H1 (cell line): ENCODE results near the gene MMADHC. TPM values are rescaled to one million over a fixed set of nuclear protein-coding genes. Genes with fewer than 3 reads are reported as not detected.

ENCODE experiments used
- CTCF ChIA-PET: fragments of 300-600 bp; sonication (Branson Sonifier 250); formaldehyde crosslinking; loops from one replicate; lab custom pipeline; 2021; ENCODE audit not compliant: partially characterized antibody; lab: Charles Lee
- POLR2A ChIA-PET: fragments of 300-600 bp; sonication (Branson Sonifier 250); formaldehyde crosslinking; loops from one replicate; lab custom pipeline; 2021; ENCODE audit warnings: inconsistent platforms; ENCODE audit not compliant: partially characterized antibody; lab: Charles Lee
- DNase-seq, 2 experiments: peaks; one replicate each; pipeline versions ENCODE4 v3.0.0 to v3.0.0-alpha.2; 2010 to 2022; ENCODE audit warnings: low spot score in 2 of 2, low read depth in 1 of 2, mixed read lengths in 1 of 2
- FAIRE-seq: peaks from 2 replicates; lab custom pipeline; 2011; peaks lifted over from hg19 to GRCh38; lab: Jason Lieb, UNC
- H2AFZ ChIP-seq: 2 replicates; pipeline ENCODE4 v1.8.1; 2012; ENCODE audit warnings: low read length, inconsistent platforms
- H2AK5ac ChIP-seq: 2 replicates; pipeline ENCODE4 v1.6.1; 2013; ENCODE audit warnings: low read depth, low read length
- H2BK120ac ChIP-seq: replicated peaks from 2 replicates; pipeline ENCODE3; 2013; ENCODE audit warnings: low read depth, low read length, inconsistent platforms
- H2BK12ac ChIP-seq: 2 replicates; pipeline ENCODE4 v1.6.1; 2013; ENCODE audit warnings: low read depth, low read length
- H2BK15ac ChIP-seq: 2 replicates; pipeline ENCODE4 v1.6.1; 2013; ENCODE audit warnings: low read length
- H2BK20ac ChIP-seq: 2 replicates; pipeline ENCODE4 v1.6.1; 2013; ENCODE audit warnings: low read length
- H2BK5ac ChIP-seq: 2 replicates; pipeline ENCODE4 v1.6.1; 2013; ENCODE audit warnings: low read depth, low read length
- H3K14ac ChIP-seq: 2 replicates; pipeline ENCODE4 v1.6.1; 2013; ENCODE audit warnings: inconsistent platforms; ENCODE audit not compliant: insufficient read length
- H3K18ac ChIP-seq: 2 replicates; pipeline ENCODE4 v1.6.1; 2013; ENCODE audit warnings: low read length; ENCODE audit errors: extremely low read depth
- H3K23ac ChIP-seq: 2 replicates; pipeline ENCODE4 v1.6.1; 2013; ENCODE audit warnings: inconsistent platforms; ENCODE audit not compliant: insufficient read length
- H3K23me2 ChIP-seq: 2 replicates; pipeline ENCODE4 v1.6.1; 2013; ENCODE audit warnings: low read depth, low read length
- H3K27ac ChIP-seq: 2 replicates; pipeline ENCODE4 v1.6.1; 2011; ENCODE audit warnings: low read depth, low read length, inconsistent platforms
- H3K27me3 ChIP-seq, 4 experiments: replicated peaks in 1 of 4; 1 replicate in 1 of 4; 2 replicates in 3 of 4; pipeline versions ENCODE4 v1.6.1 to v1.8.1; 2011 to 2013; ENCODE audit warnings: low read length in 3 of 4, mild to moderate bottlenecking in 3 of 4, inconsistent platforms in 2 of 4, mixed read lengths in 2 of 4, moderate library complexity in 1 of 4; ENCODE audit not compliant: control insufficient read depth in 3 of 4, insufficient read depth in 3 of 4; ENCODE audit errors: extremely low read depth in 1 of 4
- H3K36me3 ChIP-seq, 4 experiments: 2 replicates each; pipeline versions ENCODE4 v1.6.1 to v1.8.1; 2011 to 2013; ENCODE audit warnings: mild to moderate bottlenecking in 4 of 4, low read length in 3 of 4, moderate library complexity in 2 of 4, control low read depth in 1 of 4, inconsistent platforms in 1 of 4; ENCODE audit not compliant: insufficient read depth in 4 of 4, control insufficient read depth in 2 of 4
- H3K4ac ChIP-seq: replicated peaks from 2 replicates; pipeline ENCODE3; 2013; ENCODE audit warnings: low read length, low read depth, mixed read lengths, inconsistent platforms; ENCODE audit not compliant: insufficient read length
- H3K4me1 ChIP-seq, 4 experiments: replicated peaks in 1 of 4; 1 replicate in 1 of 4; 2 replicates in 3 of 4; pipeline versions ENCODE4 v1.6.1 to v1.8.1; 2011 to 2013; ENCODE audit warnings: low read length in 3 of 4, inconsistent platforms in 2 of 4, mixed read lengths in 1 of 4; ENCODE audit not compliant: insufficient read depth in 4 of 4, control insufficient read depth in 3 of 4
- H3K4me2 ChIP-seq, 2 experiments: 2 replicates each; pipeline versions ENCODE4 v1.6.1 to v1.8.1; 2011 to 2013; ENCODE audit warnings: low read depth in 2 of 2, low read length in 2 of 2, control low read depth in 1 of 2, inconsistent platforms in 1 of 2, mild to moderate bottlenecking in 1 of 2; ENCODE audit not compliant: insufficient read depth in 1 of 2
- H3K4me3 ChIP-seq, 4 experiments: fragments of 200-600, 300-600 bp in 1 of 4; sonication (generic), shearing (Covaris generic), sonication (Bioruptor Twin) in 1 of 4; 2 replicates each; pipeline versions ENCODE4 v1.5.1 to v1.8.1; 2011 to 2016; ENCODE audit warnings: low read length in 4 of 4, low read depth in 3 of 4, control low read depth in 2 of 4, inconsistent platforms in 2 of 4, mild to moderate bottlenecking in 2 of 4, mixed read lengths in 1 of 4, moderate library complexity in 1 of 4; ENCODE audit not compliant: insufficient read depth in 2 of 4; ENCODE audit errors: extremely low read depth in 1 of 4
- H3K56ac ChIP-seq: replicated peaks from 2 replicates; pipeline ENCODE3; 2013; ENCODE audit warnings: low read depth, mild to moderate bottlenecking, mixed read lengths, low read length, inconsistent platforms; ENCODE audit not compliant: insufficient read length
- H3K79me1 ChIP-seq: 2 replicates; pipeline ENCODE4 v1.6.1; 2013; ENCODE audit warnings: low read depth, low read length, control low read depth
- H3K79me2 ChIP-seq, 2 experiments: 2 replicates each; pipeline versions ENCODE4 v1.6.1 to v1.8.1; 2012 to 2013; ENCODE audit warnings: low read length in 2 of 2, mild to moderate bottlenecking in 2 of 2, inconsistent platforms in 1 of 2; ENCODE audit not compliant: insufficient read depth in 2 of 2, control insufficient read depth in 1 of 2
- H3K9ac ChIP-seq, 4 experiments: replicated peaks in 1 of 4; 1 replicate in 1 of 4; 2 replicates in 3 of 4; pipeline versions ENCODE4 v1.6.1 to v1.8.1; 2011 to 2013; ENCODE audit warnings: low read depth in 3 of 4, low read length in 3 of 4, control low read depth in 2 of 4, mild to moderate bottlenecking in 2 of 4, moderate library complexity in 2 of 4, inconsistent platforms in 1 of 4; ENCODE audit errors: extremely low read depth in 1 of 4
- H3K9me3 ChIP-seq, 2 experiments: 2 replicates each; pipeline versions ENCODE4 v1.6.1 to v1.8.1; 2012 to 2013; ENCODE audit warnings: mild to moderate bottlenecking in 2 of 2, moderate library complexity in 2 of 2, control low read depth in 1 of 2, inconsistent platforms in 1 of 2, low read depth in 1 of 2, low read length in 1 of 2, mixed read lengths in 1 of 2; ENCODE audit not compliant: insufficient read depth in 2 of 2
- H4K20me1 ChIP-seq, 2 experiments: replicated peaks in 1 of 2; 2 replicates each; pipeline versions ENCODE3 to v1.8.1; 2011 to 2013; ENCODE audit warnings: inconsistent platforms in 2 of 2, low read length in 2 of 2, mild to moderate bottlenecking in 1 of 2; ENCODE audit not compliant: insufficient read depth in 2 of 2, control insufficient read depth in 1 of 2
- H4K5ac ChIP-seq: 2 replicates; pipeline ENCODE4 v1.6.1; 2013; ENCODE audit warnings: low read length, low read depth, mixed read lengths, inconsistent platforms; ENCODE audit not compliant: insufficient read length
- H4K8ac ChIP-seq: 2 replicates; pipeline ENCODE4 v1.8.0; 2013; ENCODE audit warnings: mild to moderate bottlenecking, moderate library complexity, low read length, inconsistent platforms; ENCODE audit not compliant: insufficient read depth; ENCODE audit errors: extremely low read depth
- H4K91ac ChIP-seq: replicated peaks from 2 replicates; pipeline ENCODE3; 2013; ENCODE audit warnings: low read length, mixed read lengths, inconsistent platforms; ENCODE audit not compliant: insufficient read length
- BRCA1 ChIP-seq: IDR thresholded peaks from 2 replicates; pipeline ENCODE4 v1.6.1; 2012; ENCODE audit warnings: low read depth, low read length, improper control_type of control experiment
- CBX5 ChIP-seq: fragments of 300-800, 300-1000 bp; sonication (generic); IDR thresholded peaks from 2 replicates; pipeline ENCODE4 v1.7.1; 2016; ENCODE audit warnings: antibody characterized with exemption, low read length, low read depth
- CTBP2 ChIP-seq: IDR thresholded peaks from 2 replicates; pipeline ENCODE4 v1.7.0; 2011; ENCODE audit warnings: borderline replicate concordance, mild to moderate bottlenecking, moderate library complexity, mixed read lengths, low read length; ENCODE audit not compliant: insufficient read depth, insufficient read length
- FOSL1 ChIP-seq: IDR thresholded peaks from 2 replicates; pipeline ENCODE4 v1.6.1; 2011; ENCODE audit warnings: mild to moderate bottlenecking, low read depth, low read length, moderate library complexity; ENCODE audit not compliant: insufficient read depth
- JUN ChIP-seq: IDR thresholded peaks from 2 replicates; pipeline ENCODE4 v1.6.1; 2011; ENCODE audit warnings: low read depth, mild to moderate bottlenecking, improper control_type of control experiment, low read length
- KDM5A ChIP-seq: fragments of 200-600 bp; IDR thresholded peaks from 2 replicates; pipeline ENCODE4 v1.7.1; 2012; ENCODE audit warnings: mild to moderate bottlenecking, low read length, inconsistent platforms, mixed read lengths
- NRF1 ChIP-seq: IDR thresholded peaks from 2 replicates; pipeline ENCODE4 v1.6.1; 2011; ENCODE audit warnings: mild to moderate bottlenecking, low read depth, low read length, improper control_type of control experiment
- POLR2A ChIP-seq, 2 experiments: IDR thresholded peaks; 1 replicate in 1 of 2; 2 replicates in 1 of 2; pipeline ENCODE4 v1.6.1; 2011; ENCODE audit warnings: low read depth in 2 of 2, low read length in 2 of 2, mild to moderate bottlenecking in 2 of 2; ENCODE audit errors: control extremely low read depth in 1 of 2
- POLR2AphosphoS5 ChIP-seq: IDR thresholded peaks from 2 replicates; pipeline ENCODE4 v1.6.1; 2011; ENCODE audit warnings: low read depth, low read length
- POU5F1 ChIP-seq: IDR thresholded peaks from 2 replicates; pipeline ENCODE4 v1.6.1; 2011; ENCODE audit warnings: low read depth, mild to moderate bottlenecking, low read length, moderate library complexity
- RBBP5 ChIP-seq: IDR thresholded peaks from 2 replicates; pipeline ENCODE4 v1.7.1; 2012; ENCODE audit warnings: low read depth, mild to moderate bottlenecking, inconsistent platforms, low read length, moderate library complexity, borderline replicate concordance
- SIX5 ChIP-seq: IDR thresholded peaks from 2 replicates; pipeline ENCODE4 v1.6.1; 2011; ENCODE audit warnings: mild to moderate bottlenecking, low read depth, low read length
- SUZ12 ChIP-seq: fragments of 200-600 bp; sonication (generic); IDR thresholded peaks from 2 replicates; pipeline ENCODE4 v1.6.1; 2012; ENCODE audit warnings: mild to moderate bottlenecking, inconsistent platforms, low read length, moderate library complexity, mixed read lengths
- ZNF274 ChIP-seq: IDR thresholded peaks from 2 replicates; pipeline ENCODE4 v1.7.0; 2012; ENCODE audit warnings: low read length, borderline replicate concordance; ENCODE audit errors: extremely low read depth
- WGBS, 2 experiments: shearing (Covaris generic) in 1 of 2; methylation state at CpG; one replicate each; pipeline versions ENCODE4 v1.1.6 to v1.1.7; 2013 to 2015; ENCODE audit warnings: low lambda C conversion rate in 2 of 2, mixed read lengths in 2 of 2, inconsistent platforms in 1 of 2, low coverage in 1 of 2, missing lambda C conversion rate in 1 of 2; ENCODE audit not compliant: insufficient replicate concordance in 2 of 2, insufficient coverage in 1 of 2, insufficient read length in 1 of 2; ENCODE audit errors: extremely low coverage in 1 of 2, missing lambda C conversion rate in 1 of 2; 5-methylcytosine and 5-hydroxymethylcytosine counted together
- polyA plus RNA-seq, 7 experiments: library from polyadenylated mRNA; depleted of rRNA in 3 of 7; stranded (reverse) in 5 of 7; unstranded in 2 of 7; fragments of >200 nt in 5 of 7; fragments of 200-250 nt in 2 of 7; gene quantifications; 1 replicate in 5 of 7; 2 replicates in 1 of 7; 4 replicates in 1 of 7; pipeline versions ENCODE4 v1.2.1 to v1.2.3, GENCODE V29; 2011 to 2013; ENCODE audit warnings: missing spikeins in 2 of 7, mixed read lengths in 2 of 7
- total RNA-seq: library from RNA; stranded (reverse); fragmentation: NEBNext Ultra II Directional; extraction: Animal tissue kit (Norgen Biotek cat#: 25700); gene quantifications from 2 replicates; pipeline ENCODE4 v1.2.1, GENCODE V29; 2021
- TF ChIP-seq, protein P1 (sequence below): IDR thresholded peaks from 2 replicates; pipeline ENCODE4 v1.6.1; 2012; ENCODE audit warnings: inconsistent platforms

MMADHC gene
- total and polyA plus RNA-seq, 2 of the 8 experiments (the other 6 are each of a cell fraction or from before 2014, with no cell fraction given): 61.1 to 130 TPM

DNA sequence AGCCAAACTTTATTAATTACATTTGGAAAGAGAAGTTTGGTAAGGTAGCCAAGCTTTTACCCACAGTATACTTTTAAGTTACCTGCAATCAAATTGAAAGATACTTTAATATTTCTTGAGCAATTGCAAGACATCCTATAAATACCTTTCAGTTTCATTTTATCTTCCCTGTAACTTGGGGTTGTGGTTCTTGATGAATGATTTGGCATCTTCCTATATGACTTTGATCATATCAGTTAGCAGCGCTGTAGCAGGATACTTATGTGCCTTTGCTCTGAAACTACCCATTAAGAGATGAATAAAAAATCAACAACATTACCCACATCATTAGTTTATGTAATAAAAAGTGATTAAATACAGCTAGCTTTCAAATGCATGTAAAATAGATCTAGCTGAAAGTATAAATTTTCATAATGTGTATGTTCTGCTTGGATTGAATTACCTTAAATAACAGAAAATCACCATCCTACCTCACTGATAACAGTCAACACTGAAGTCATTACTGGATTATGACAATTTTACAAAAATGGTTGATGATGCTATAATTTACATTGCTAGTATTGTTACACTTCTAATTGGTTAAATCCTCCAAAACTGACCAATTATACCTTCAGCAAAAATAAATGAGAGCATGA is 50.4 kb downstream of the MMADHC start:
- DNase-seq (no peak), FAIRE-seq (no peak)
- H2BK15ac ChIP-seq: no peak overlapping the region
- H3K79me1 ChIP-seq: no peaks in the 10 kb centered on the region
- H3K9me3 ChIP-seq: no peaks in the 10 kb centered on the region; a peak in 1 of 4 replicates
- no peak overlapping the region for H3K56ac ChIP-seq
- H3K14ac ChIP-seq: no peak overlapping the region
- H3K4me2 ChIP-seq: no peak overlapping the region
- no peak overlapping the region for H4K91ac ChIP-seq
- no peak overlapping the region for H2AK5ac ChIP-seq
- H3K27ac ChIP-seq: no peak overlapping the region
- WGBS, 2 experiments: 0% methylated on average over 1 of the region's 1 CpG; no CpG with 5 or more reads in 1 of the 2 experiments
- H3K9ac ChIP-seq: no peak overlapping the region
- H2BK20ac ChIP-seq: no peak overlapping the region
- no peak overlapping the region for H3K18ac ChIP-seq
- no peaks in the 10 kb centered on the region for H3K79me2 ChIP-seq
- no peak overlapping the region for H3K23ac ChIP-seq
- no peaks in the 10 kb centered on the region for H3K27me3 ChIP-seq
- H2AFZ ChIP-seq: no peak overlapping the region
- no peak overlapping the region for H4K8ac ChIP-seq
- no peak overlapping the region for H3K4ac ChIP-seq
- H2BK5ac ChIP-seq: no peak overlapping the region
- no peak overlapping the region for H2BK12ac ChIP-seq
- POLR2A ChIA-PET: no interaction called here
- no peaks in the 10 kb centered on the region for H3K36me3 ChIP-seq
- no peak overlapping the region for H4K5ac ChIP-seq
- CTCF ChIA-PET: interaction anchor here (0.8 to 1.5 kb wide), 5 partner anchors 22 to 519 kb away, joined by 3 to 4 read pairs (median 3); no protein-coding TSS in a partner anchor
- H4K20me1 ChIP-seq: no peaks in the 10 kb centered on the region
- H3K4me1 ChIP-seq: no peaks in the 10 kb centered on the region
- H3K23me2 ChIP-seq: no peaks in the 10 kb centered on the region
- no peak overlapping the region for H3K4me3 ChIP-seq
- H2BK120ac ChIP-seq: no peak overlapping the region
- TF ChIP-seq KDM5A (no peak), FOSL1 (no peak), CTBP2 (no peak), SIX5 (no peak), ZNF274 (no peak), CBX5 (no peak), BRCA1 (no peak), RBBP5 (no peak), SUZ12 (no peak), JUN (no peak), NRF1 (no peak), POLR2A (IDR thresholded peaks at IDR 0.05; ENCODE audit: control extremely low read depth in 1 of 2, low read depth in 2 of 2, low read length in 2 of 2) (no peak), POU5F1 (no peak), POLR2AphosphoS5 (no peak)
- TF ChIP-seq, protein P1, sequence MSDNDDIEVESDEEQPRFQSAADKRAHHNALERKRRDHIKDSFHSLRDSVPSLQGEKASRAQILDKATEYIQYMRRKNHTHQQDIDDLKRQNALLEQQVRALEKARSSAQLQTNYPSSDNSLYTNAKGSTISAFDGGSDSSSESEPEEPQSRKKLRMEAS: no peak
